Thyroid gland (tissue), 4 donors: ENCODE results near the gene ARMC2.

ENCODE experiments used
- CTCF ChIP-seq, 6 experiments: fragments of 200-600 bp in 3 of 6; fragments of 450-650 bp in 3 of 6; sonication (generic) in 3 of 6; IDR thresholded peaks; one replicate each; pipeline ENCODE4 v1.5.1; 2016 to 2019; ENCODE audit warnings: antibody characterized with exemption in 6 of 6, mild to moderate bottlenecking in 2 of 6, inconsistent platforms in 1 of 6, moderate library complexity in 1 of 6
- POLR2A ChIP-seq, 2 donors: fragments of 450-650 bp; IDR thresholded peaks; one replicate each; pipeline ENCODE4 v1.6.1; 2017; ENCODE audit warnings: antibody characterized with exemption in 2 of 2, mild to moderate bottlenecking in 2 of 2, moderate library complexity in 1 of 2

GRCh38 chr6:108799791-108800190 lies 48.4 kb upstream of the ARMC2 start:
- TF ChIP-seq CTCF (IDR thresholded peaks at IDR 0.05) (no peak), POLR2A (IDR thresholded peaks at IDR 0.05) (no peak)
